HepG2 (cell line): ENCODE measurements around the gene NALCN. TPM values are rescaled to one million over a fixed set of nuclear protein-coding genes. Genes with fewer than 3 reads are reported as not detected.
A peak's percentile ranks its signal among the peaks of the same experiment; 100 is the strongest.

ENCODE experiments used
- ATAC-seq: fragments of 200-7000 bp; cut with Tn5 transposase; 3 replicates; pipeline ENCODE4 v1.9.1; 2020; ENCODE audit warnings: mild to moderate bottlenecking, moderate library complexity
- BruUV-seq: library from RNA; stranded (reverse); fragments of 400-500 nt; replicated peaks from 2 replicates; lab custom pipeline; 2021; lab: Mats Ljungman, UMichigan
- CTCF ChIA-PET: fragments of 300-600 bp; formaldehyde crosslinking; extraction: SDS; loops from one replicate; lab custom pipeline; 2021; ENCODE audit warnings: low total read pairs, inconsistent platforms, low intra/inter-chr PET ratio; lab: Yijun Ruan, JAX
- POLR2A ChIA-PET: fragments of 350-600 bp; sonication (Branson Sonifier 250); formaldehyde crosslinking; loops from one replicate; lab custom pipeline; 2020; ENCODE audit warnings: antibody characterized with exemption, inconsistent platforms; lab: Yijun Ruan, JAX
- DNase-seq: peaks from one replicate; pipeline ENCODE4 v3.0.0-alpha.2; 2015; ENCODE audit warnings: low spot score
- FAIRE-seq: peaks from 3 replicates; lab custom pipeline; 2011; peaks lifted over from hg19 to GRCh38; lab: Jason Lieb, UNC
- H2AFZ ChIP-seq: one replicate; pipeline ENCODE4 v1.6.1; 2011; ENCODE audit warnings: low read length, inconsistent platforms
- H3K27ac ChIP-seq: fragments of 300-600 bp; 3 replicates; pipeline ENCODE4 v1.8.0; 2011; ENCODE audit warnings: mixed run types, mild to moderate bottlenecking, mixed read lengths, low read length, inconsistent platforms; ENCODE audit not compliant: insufficient read depth; ENCODE audit errors: extremely low read length
- H3K27me3 ChIP-seq, 2 experiments: fragments of 200-600 bp in 1 of 2; 2 replicates in 1 of 2; 3 replicates in 1 of 2; pipeline versions ENCODE4 v1.6.0 to v1.8.0; 2011; ENCODE audit warnings: low read length in 2 of 2, mild to moderate bottlenecking in 2 of 2, moderate library complexity in 2 of 2, inconsistent platforms in 1 of 2; ENCODE audit not compliant: insufficient read depth in 2 of 2, control insufficient read depth in 1 of 2
- H3K36me3 ChIP-seq, 2 experiments: fragments of 200-600 bp in 1 of 2; replicated peaks in 1 of 2; 2 replicates in 1 of 2; 3 replicates in 1 of 2; pipeline versions ENCODE4 v1.5.1 to v1.8.0; 2011; ENCODE audit warnings: low read length in 2 of 2, inconsistent platforms in 1 of 2; ENCODE audit not compliant: insufficient read depth in 2 of 2, control insufficient read depth in 1 of 2
- H3K4me1 ChIP-seq: 2 replicates; pipeline ENCODE4 v1.5.1; 2012; ENCODE audit warnings: low read length, inconsistent platforms; ENCODE audit not compliant: insufficient read depth
- H3K4me2 ChIP-seq: 2 replicates; pipeline ENCODE4 v1.6.0; 2011; ENCODE audit warnings: low read depth, low read length, inconsistent platforms
- H3K4me3 ChIP-seq, 3 experiments: fragments of 200-600 bp in 1 of 3; sonication (generic), shearing (Covaris generic) in 1 of 3; replicated peaks in 1 of 3; 2 replicates each; pipeline ENCODE4 v1.5.1; 2011 to 2016; ENCODE audit warnings: low read length in 3 of 3, inconsistent platforms in 2 of 3, low read depth in 2 of 3, mild to moderate bottlenecking in 2 of 3, control low read depth in 1 of 3, mixed read lengths in 1 of 3; ENCODE audit not compliant: insufficient read depth in 1 of 3
- H3K79me2 ChIP-seq: one replicate; pipeline ENCODE4 v1.6.1; 2011; ENCODE audit warnings: low read length, inconsistent platforms; ENCODE audit not compliant: insufficient read depth
- H3K9ac ChIP-seq: 2 replicates; pipeline ENCODE4 v1.6.0; 2011; ENCODE audit warnings: mild to moderate bottlenecking, low read depth, low read length, inconsistent platforms; ENCODE audit not compliant: insufficient read depth
- H3K9me3 ChIP-seq: 2 replicates; pipeline ENCODE4 v1.5.1; 2012; ENCODE audit warnings: mild to moderate bottlenecking, low read length
- H4K20me1 ChIP-seq: 2 replicates; pipeline ENCODE4 v1.6.0; 2011; ENCODE audit warnings: inconsistent platforms, mild to moderate bottlenecking, low read length, moderate library complexity; ENCODE audit not compliant: insufficient read depth
- CEBPB ChIP-seq: IDR thresholded peaks from 2 replicates; pipeline ENCODE4 v1.6.1; 2011; ENCODE audit warnings: low read depth, low read length, improper control_type of control experiment, borderline replicate concordance
- JUND ChIP-seq: sonication (generic); formaldehyde crosslinking; IDR thresholded peaks from 2 replicates; pipeline ENCODE4 v1.8.0; 2022; ENCODE audit warnings: mild to moderate bottlenecking, missing genetic modification reagents
- ZNF484 ChIP-seq: sonication (generic); formaldehyde crosslinking; IDR thresholded peaks from 2 replicates; pipeline ENCODE4 v1.5.1; 2020; ENCODE audit warnings: mild to moderate bottlenecking, low read depth, missing genetic modification reagents, borderline replicate concordance
- ZNF749 ChIP-seq: sonication (generic); formaldehyde crosslinking; IDR thresholded peaks from 2 replicates; pipeline ENCODE4 v1.8.0; 2022; ENCODE audit warnings: mild to moderate bottlenecking, missing genetic modification reagents, moderate library complexity, borderline replicate concordance
- WGBS: methylation state at CpG from one replicate; pipeline ENCODE4 v1.1.6; 2017; ENCODE audit warnings: low lambda C conversion rate; 5-methylcytosine and 5-hydroxymethylcytosine counted together
- in situ Hi-C: cut with HindIII; loops from 2 replicates; pipeline ENCODE4 v1.10.0; 2017; ENCODE audit warnings: low pct_unique_long_range_greater_than_20kb; ENCODE audit not compliant: extremely low pct_ligation_motif_present
- intact Hi-C: fragments of 100-400 bp; cut with micrococcal nuclease; formaldehyde crosslinking; loops from one replicate; pipeline ENCODE4 v1.10.0; 2022; ENCODE audit not compliant: unreplicated experiment
- polyA plus RNA-seq, 8 experiments: library from polyadenylated mRNA; depleted of rRNA in 3 of 8; stranded (reverse) in 7 of 8; unstranded in 1 of 8; fragments of >200 nt; fragmentation: Illumina TruSeq in 4 of 8; extraction: Trizol in 4 of 8; gene quantifications; 2 replicates each; pipeline versions ENCODE4 v1.2.1 to v1.2.3, GENCODE V29; 2011 to 2016; ENCODE audit warnings: low read depth in 4 of 8, missing spikeins in 1 of 8, mixed read lengths in 1 of 8; ENCODE audit not compliant: insufficient read depth in 1 of 8
- total RNA-seq, 5 experiments: library from RNA; depleted of rRNA; stranded (reverse); fragments of >200 nt; fragmentation: Illumina TruSeq; extraction: Trizol; gene quantifications; 2 replicates each; pipeline ENCODE4 v1.2.3, GENCODE V29; 2016; ENCODE audit warnings: low read depth in 1 of 5
- TF ChIP-seq, protein P1 (sequence below): sonication (generic); formaldehyde crosslinking; IDR thresholded peaks from 2 replicates; pipeline ENCODE4; 2020; ENCODE audit warnings: missing genetic modification reagents, mild to moderate bottlenecking, borderline replicate concordance
- TF ChIP-seq, protein P2 (sequence below): sonication (generic); formaldehyde crosslinking; IDR thresholded peaks from 2 replicates; pipeline ENCODE4 v1.5.0; 2020; ENCODE audit warnings: mild to moderate bottlenecking, missing genetic modification reagents, borderline replicate concordance

The NALCN gene
- total and polyA plus RNA-seq, 2 of the 13 experiments (the other 11 are each of a cell fraction or from before 2014, with no cell fraction given) = not detected

DNA sequence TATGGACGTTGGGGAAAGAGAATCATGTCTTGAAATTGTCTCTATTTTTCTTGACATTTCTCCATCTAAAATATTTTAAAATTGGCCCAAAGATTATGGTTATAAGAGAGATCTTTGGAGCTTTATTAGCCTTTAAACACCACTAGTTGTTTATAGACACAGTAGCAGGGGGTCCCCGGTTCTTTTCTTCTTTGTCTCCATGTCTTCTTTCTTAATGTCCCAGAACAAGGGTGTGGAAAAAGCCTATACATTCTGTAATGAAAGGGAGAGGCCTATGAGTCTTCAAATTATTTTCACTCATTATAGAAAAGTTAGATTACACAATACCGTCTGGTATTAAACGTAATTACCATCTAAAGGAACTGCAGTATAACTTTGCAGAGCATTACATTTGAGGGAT is 300.0 kb downstream of the NALCN start:
- H3K9ac ChIP-seq = no peak overlapping the region
- intact Hi-C loops (no loop called here), in situ Hi-C loops (loop anchor here (25.0 kb wide), 3 partner anchors 429 to 1454 kb away; partner anchors contain the start of gene GGACT)
- no peaks in the 10 kb centered on the region for H3K4me1 ChIP-seq
- DNase-seq = no peak
- WGBS = 2% methylated on average over 4 of the region's 4 CpGs
- no peaks in the 10 kb centered on the region for H4K20me1 ChIP-seq
- H3K79me2 ChIP-seq = no peaks in the 10 kb centered on the region
- H3K4me3 ChIP-seq = no peak overlapping the region
- H3K27ac ChIP-seq = no peak overlapping the region
- H2AFZ ChIP-seq = no peak overlapping the region
- H3K4me2 ChIP-seq = no peak overlapping the region
- CTCF ChIA-PET = no interaction called here
- BruUV-seq = no TSS peak
- H3K9me3 ChIP-seq = no peaks in the 10 kb centered on the region
- no peak for ATAC-seq
- no peaks in the 10 kb centered on the region for H3K36me3 ChIP-seq
- H3K27me3 ChIP-seq = peaks cover 0 to 3% of the 10 kb centered on the region in 2 experiments; a peak in 2 of 5 replicates
- POLR2A ChIA-PET = no interaction called here
- no peak for FAIRE-seq
- TF ChIP-seq CEBPB (peak; percentile 2; the same call in 1 of the 2 replicates), ZNF484 (CRISPR knock-in tag) (no peak)
- TF ChIP-seq, protein P1, sequence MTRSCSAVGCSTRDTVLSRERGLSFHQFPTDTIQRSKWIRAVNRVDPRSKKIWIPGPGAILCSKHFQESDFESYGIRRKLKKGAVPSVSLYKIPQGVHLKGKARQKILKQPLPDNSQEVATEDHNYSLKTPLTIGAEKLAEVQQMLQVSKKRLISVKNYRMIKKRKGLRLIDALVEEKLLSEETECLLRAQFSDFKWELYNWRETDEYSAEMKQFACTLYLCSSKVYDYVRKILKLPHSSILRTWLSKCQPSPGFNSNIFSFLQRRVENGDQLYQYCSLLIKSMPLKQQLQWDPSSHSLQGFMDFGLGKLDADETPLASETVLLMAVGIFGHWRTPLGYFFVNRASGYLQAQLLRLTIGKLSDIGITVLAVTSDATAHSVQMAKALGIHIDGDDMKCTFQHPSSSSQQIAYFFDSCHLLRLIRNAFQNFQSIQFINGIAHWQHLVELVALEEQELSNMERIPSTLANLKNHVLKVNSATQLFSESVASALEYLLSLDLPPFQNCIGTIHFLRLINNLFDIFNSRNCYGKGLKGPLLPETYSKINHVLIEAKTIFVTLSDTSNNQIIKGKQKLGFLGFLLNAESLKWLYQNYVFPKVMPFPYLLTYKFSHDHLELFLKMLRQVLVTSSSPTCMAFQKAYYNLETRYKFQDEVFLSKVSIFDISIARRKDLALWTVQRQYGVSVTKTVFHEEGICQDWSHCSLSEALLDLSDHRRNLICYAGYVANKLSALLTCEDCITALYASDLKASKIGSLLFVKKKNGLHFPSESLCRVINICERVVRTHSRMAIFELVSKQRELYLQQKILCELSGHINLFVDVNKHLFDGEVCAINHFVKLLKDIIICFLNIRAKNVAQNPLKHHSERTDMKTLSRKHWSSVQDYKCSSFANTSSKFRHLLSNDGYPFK (CRISPR knock-in tag) = no peak

- peaks cover 0 to 3% of the 10 kb centered on the region in 2 experiments; a peak in 2 of 5 replicates for H3K27me3 ChIP-seq
- intact Hi-C loops (no loop called here), in situ Hi-C loops (loop anchor here (25.0 kb wide), 3 partner anchors 428 to 1453 kb away; partner anchors contain the start of gene GGACT)
- DNase-seq (no peak), FAIRE-seq (no peak), ATAC-seq (no peak)
- BruUV-seq = no TSS peak
- no peaks in the 10 kb centered on the region for H4K20me1 ChIP-seq
- no peak overlapping the region for H3K4me3 ChIP-seq
- H3K9me3 ChIP-seq = no peaks in the 10 kb centered on the region
- no peaks in the 10 kb centered on the region for H3K79me2 ChIP-seq
- H2AFZ ChIP-seq = no peak overlapping the region
- H3K4me2 ChIP-seq = no peak overlapping the region
- no peak overlapping the region for H3K9ac ChIP-seq
- H3K36me3 ChIP-seq = no peaks in the 10 kb centered on the region
- CTCF ChIA-PET = no interaction called here
- H3K27ac ChIP-seq = no peak overlapping the region
- POLR2A ChIA-PET = no interaction called here
- no peaks in the 10 kb centered on the region for H3K4me1 ChIP-seq
- no peak for TF ChIP-seq JUND (CRISPR knock-in tag)
- no peak for TF ChIP-seq ZNF749
- TF ChIP-seq, protein P2, sequence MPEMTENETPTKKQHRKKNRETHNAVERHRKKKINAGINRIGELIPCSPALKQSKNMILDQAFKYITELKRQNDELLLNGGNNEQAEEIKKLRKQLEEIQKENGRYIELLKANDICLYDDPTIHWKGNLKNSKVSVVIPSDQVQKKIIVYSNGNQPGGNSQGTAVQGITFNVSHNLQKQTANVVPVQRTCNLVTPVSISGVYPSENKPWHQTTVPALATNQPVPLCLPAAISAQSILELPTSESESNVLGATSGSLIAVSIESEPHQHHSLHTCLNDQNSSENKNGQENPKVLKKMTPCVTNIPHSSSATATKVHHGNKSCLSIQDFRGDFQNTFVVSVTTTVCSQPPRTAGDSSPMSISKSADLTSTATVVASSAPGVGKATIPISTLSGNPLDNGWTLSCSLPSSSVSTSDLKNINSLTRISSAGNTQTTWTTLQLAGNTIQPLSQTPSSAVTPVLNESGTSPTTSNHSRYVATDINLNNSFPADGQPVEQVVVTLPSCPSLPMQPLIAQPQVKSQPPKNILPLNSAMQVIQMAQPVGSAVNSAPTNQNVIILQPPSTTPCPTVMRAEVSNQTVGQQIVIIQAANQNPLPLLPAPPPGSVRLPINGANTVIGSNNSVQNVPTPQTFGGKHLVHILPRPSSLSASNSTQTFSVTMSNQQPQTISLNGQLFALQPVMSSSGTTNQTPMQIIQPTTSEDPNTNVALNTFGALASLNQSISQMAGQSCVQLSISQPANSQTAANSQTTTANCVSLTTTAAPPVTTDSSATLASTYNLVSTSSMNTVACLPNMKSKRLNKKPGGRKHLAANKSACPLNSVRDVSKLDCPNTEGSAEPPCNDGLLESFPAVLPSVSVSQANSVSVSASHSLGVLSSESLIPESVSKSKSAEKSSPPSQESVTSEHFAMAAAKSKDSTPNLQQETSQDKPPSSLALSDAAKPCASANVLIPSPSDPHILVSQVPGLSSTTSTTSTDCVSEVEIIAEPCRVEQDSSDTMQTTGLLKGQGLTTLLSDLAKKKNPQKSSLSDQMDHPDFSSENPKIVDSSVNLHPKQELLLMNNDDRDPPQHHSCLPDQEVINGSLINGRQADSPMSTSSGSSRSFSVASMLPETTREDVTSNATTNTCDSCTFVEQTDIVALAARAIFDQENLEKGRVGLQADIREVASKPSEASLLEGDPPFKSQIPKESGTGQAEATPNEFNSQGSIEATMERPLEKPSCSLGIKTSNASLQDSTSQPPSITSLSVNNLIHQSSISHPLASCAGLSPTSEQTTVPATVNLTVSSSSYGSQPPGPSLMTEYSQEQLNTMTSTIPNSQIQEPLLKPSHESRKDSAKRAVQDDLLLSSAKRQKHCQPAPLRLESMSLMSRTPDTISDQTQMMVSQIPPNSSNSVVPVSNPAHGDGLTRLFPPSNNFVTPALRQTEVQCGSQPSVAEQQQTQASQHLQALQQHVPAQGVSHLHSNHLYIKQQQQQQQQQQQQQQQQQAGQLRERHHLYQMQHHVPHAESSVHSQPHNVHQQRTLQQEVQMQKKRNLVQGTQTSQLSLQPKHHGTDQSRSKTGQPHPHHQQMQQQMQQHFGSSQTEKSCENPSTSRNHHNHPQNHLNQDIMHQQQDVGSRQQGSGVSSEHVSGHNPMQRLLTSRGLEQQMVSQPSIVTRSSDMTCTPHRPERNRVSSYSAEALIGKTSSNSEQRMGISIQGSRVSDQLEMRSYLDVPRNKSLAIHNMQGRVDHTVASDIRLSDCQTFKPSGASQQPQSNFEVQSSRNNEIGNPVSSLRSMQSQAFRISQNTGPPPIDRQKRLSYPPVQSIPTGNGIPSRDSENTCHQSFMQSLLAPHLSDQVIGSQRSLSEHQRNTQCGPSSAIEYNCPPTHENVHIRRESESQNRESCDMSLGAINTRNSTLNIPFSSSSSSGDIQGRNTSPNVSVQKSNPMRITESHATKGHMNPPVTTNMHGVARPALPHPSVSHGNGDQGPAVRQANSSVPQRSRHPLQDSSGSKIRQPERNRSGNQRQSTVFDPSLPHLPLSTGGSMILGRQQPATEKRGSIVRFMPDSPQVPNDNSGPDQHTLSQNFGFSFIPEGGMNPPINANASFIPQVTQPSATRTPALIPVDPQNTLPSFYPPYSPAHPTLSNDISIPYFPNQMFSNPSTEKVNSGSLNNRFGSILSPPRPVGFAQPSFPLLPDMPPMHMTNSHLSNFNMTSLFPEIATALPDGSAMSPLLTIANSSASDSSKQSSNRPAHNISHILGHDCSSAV (CRISPR knock-in tag) = no peak
These were observed 300.5 kb downstream of the NALCN start for GRCh38 chr13:101115762-101116171.
